ENCODE measurements around the gene UBASH3B. TPM values are rescaled to one million over a fixed set of nuclear protein-coding genes. Genes with fewer than 3 reads are reported as not detected.

Gene UBASH3B
- total and polyA plus RNA-seq, 2 of the 13 experiments (the other 11 are each of a cell fraction or from before 2014, with no cell fraction given): 4.4 to 7.6 TPM

DNA sequence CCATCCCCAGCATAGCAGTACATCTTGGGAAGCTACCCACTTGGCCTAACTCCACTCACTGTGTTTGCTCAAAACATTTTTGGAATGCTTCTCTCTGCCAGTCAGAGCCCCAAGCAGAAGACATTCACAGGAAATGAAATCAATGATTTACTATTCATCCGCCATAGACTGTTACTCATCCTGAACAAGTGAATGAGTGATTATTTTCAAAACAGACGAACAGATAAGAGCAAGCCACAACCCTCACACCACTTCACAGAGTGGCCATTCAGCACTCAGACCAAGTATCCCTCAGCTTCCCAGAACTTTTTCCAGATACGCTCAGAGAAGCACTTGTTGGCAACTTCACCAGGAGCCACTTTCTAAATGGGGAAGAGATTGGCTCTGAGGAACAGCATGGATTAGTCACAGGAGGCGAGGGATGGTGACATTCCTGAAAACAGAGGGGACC is 13.0 kb upstream of the UBASH3B start:
- FAIRE-seq (peak; percentile 84), ATAC-seq (peak; percentile 98), DNase-seq (ENCODE audit: low spot score) (peak; percentile 94)
- H3K4me2 ChIP-seq (ENCODE audit: low read depth, low read length): peak overlapping the region; percentile 62
- H3K36me3 ChIP-seq (replicated peaks in 1 of 2; ENCODE audit: control insufficient read depth in 1 of 2, insufficient read depth in 2 of 2, low read length in 2 of 2): no peaks in the 10 kb centered on the region
- BruUV-seq (replicated peaks): no TSS peak
- WGBS (ENCODE audit: low lambda C conversion rate): 2% methylated on average over 4 of the region's 4 CpGs
- in situ Hi-C loops (cut with HindIII; ENCODE audit: extremely low pct_ligation_motif_present, low pct_unique_long_range_greater_than_20kb): no loop called here
- no peaks in the 10 kb centered on the region for H4K20me1 ChIP-seq (ENCODE audit: insufficient read depth, low read length)
- intact Hi-C loops (cut with micrococcal nuclease; ENCODE audit: unreplicated experiment): loop anchor here (2.0 to 5.0 kb wide), 2 partner anchors 64 to 420 kb away; partner anchors contain the start of gene HSPA8
- no peaks in the 10 kb centered on the region for H3K79me2 ChIP-seq (ENCODE audit: insufficient read depth, low read length)
- H3K27me3 ChIP-seq (ENCODE audit: control insufficient read depth in 1 of 2, insufficient read depth in 2 of 2, low read length in 2 of 2): no peaks in the 10 kb centered on the region
- peak overlapping the region; percentile 35 for H3K9ac ChIP-seq (ENCODE audit: insufficient read depth, low read depth, low read length)
- ChIA-PET CTCF (ENCODE audit: low intra/inter-chr PET ratio, low total read pairs) (interaction anchor here (1.1 kb wide), 1 partner anchor 14 kb away, joined by 3 read pairs; no protein-coding TSS in a partner anchor), POLR2A (interaction anchor here (1.0 to 1.7 kb wide), 4 partner anchors 11 to 79 kb away, joined by 4 to 18 read pairs (median 8); partner anchors contain the start of gene UBASH3B)
- peaks cover 34% of the 10 kb centered on the region for H3K4me1 ChIP-seq (ENCODE audit: insufficient read depth, low read length)
- peak overlapping the region; percentile 60 for H3K27ac ChIP-seq (ENCODE audit: extremely low read length, insufficient read depth, low read length)
- H3K9me3 ChIP-seq (ENCODE audit: low read length): no peaks in the 10 kb centered on the region
- H2AFZ ChIP-seq (ENCODE audit: low read length): no peak overlapping the region
- peak overlapping the region in 1 of 3 experiments; percentile 22; a peak in 1 of 6 replicates for H3K4me3 ChIP-seq (replicated peaks in 1 of 3; ENCODE audit: insufficient read depth in 1 of 3, low read depth in 2 of 3, low read length in 3 of 3)
- TF ChIP-seq SOX13 (IDR thresholded peaks at IDR 0.05) (no peak), SOX13 (CRISPR knock-in tag; conservative IDR thresholded peaks at IDR 0.05 in 1 of 2, IDR thresholded peaks at IDR 0.05 in 1 of 2) (peak in 1 of 2 experiments; percentile 70; a peak in 1 of 4 replicates), KLF16 (CRISPR knock-in tag; IDR thresholded peaks at IDR 0.05) (peak in 1 of 2 experiments; percentile 32; a peak in 1 of 4 replicates), ZNF3 (CRISPR knock-in tag; IDR thresholded peaks at IDR 0.05) (peak; percentile 96), ATF3 (CRISPR knock-in tag; IDR thresholded peaks at IDR 0.05) (peak; percentile 77), DPF2 (CRISPR knock-in tag; IDR thresholded peaks at IDR 0.05; ENCODE audit: borderline replicate concordance, low read depth) (peak; percentile 64; the same call in 1 of the 2 replicates), ARNTL (CRISPR knock-in tag; IDR thresholded peaks at IDR 0.05) (no peak), FOSL1 (CRISPR knock-in tag; IDR thresholded peaks at IDR 0.05; ENCODE audit: borderline replicate concordance) (peak; percentile 11; the same call in 1 of the 2 replicates), NFIC (IDR thresholded peaks at IDR 0.05; ENCODE audit: low read length) (peak; percentile 66), TEAD3 (CRISPR knock-in tag; optimal IDR thresholded peaks at IDR 0.05; ENCODE audit: borderline replicate concordance) (peak; percentile 99), RXRB (CRISPR knock-in tag; IDR thresholded peaks at IDR 0.05; ENCODE audit: borderline replicate concordance) (peak; percentile 46; the same call in 1 of the 2 replicates), ISL2 (CRISPR knock-in tag; IDR thresholded peaks at IDR 0.05) (0 out of 2 replicates have a peak, but pooled peaks have one; percentile 44)
- TF ChIP-seq, protein P1, sequence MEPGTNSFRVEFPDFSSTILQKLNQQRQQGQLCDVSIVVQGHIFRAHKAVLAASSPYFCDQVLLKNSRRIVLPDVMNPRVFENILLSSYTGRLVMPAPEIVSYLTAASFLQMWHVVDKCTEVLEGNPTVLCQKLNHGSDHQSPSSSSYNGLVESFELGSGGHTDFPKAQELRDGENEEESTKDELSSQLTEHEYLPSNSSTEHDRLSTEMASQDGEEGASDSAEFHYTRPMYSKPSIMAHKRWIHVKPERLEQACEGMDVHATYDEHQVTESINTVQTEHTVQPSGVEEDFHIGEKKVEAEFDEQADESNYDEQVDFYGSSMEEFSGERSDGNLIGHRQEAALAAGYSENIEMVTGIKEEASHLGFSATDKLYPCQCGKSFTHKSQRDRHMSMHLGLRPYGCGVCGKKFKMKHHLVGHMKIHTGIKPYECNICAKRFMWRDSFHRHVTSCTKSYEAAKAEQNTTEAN (CRISPR knock-in tag; conservative IDR thresholded peaks at IDR 0.05): no peak
- TF ChIP-seq, protein P2, sequence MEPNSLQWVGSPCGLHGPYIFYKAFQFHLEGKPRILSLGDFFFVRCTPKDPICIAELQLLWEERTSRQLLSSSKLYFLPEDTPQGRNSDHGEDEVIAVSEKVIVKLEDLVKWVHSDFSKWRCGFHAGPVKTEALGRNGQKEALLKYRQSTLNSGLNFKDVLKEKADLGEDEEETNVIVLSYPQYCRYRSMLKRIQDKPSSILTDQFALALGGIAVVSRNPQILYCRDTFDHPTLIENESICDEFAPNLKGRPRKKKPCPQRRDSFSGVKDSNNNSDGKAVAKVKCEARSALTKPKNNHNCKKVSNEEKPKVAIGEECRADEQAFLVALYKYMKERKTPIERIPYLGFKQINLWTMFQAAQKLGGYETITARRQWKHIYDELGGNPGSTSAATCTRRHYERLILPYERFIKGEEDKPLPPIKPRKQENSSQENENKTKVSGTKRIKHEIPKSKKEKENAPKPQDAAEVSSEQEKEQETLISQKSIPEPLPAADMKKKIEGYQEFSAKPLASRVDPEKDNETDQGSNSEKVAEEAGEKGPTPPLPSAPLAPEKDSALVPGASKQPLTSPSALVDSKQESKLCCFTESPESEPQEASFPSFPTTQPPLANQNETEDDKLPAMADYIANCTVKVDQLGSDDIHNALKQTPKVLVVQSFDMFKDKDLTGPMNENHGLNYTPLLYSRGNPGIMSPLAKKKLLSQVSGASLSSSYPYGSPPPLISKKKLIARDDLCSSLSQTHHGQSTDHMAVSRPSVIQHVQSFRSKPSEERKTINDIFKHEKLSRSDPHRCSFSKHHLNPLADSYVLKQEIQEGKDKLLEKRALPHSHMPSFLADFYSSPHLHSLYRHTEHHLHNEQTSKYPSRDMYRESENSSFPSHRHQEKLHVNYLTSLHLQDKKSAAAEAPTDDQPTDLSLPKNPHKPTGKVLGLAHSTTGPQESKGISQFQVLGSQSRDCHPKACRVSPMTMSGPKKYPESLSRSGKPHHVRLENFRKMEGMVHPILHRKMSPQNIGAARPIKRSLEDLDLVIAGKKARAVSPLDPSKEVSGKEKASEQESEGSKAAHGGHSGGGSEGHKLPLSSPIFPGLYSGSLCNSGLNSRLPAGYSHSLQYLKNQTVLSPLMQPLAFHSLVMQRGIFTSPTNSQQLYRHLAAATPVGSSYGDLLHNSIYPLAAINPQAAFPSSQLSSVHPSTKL (CRISPR knock-in tag; IDR thresholded peaks at IDR 0.05): peak; percentile 79
- TF ChIP-seq, protein P3, sequence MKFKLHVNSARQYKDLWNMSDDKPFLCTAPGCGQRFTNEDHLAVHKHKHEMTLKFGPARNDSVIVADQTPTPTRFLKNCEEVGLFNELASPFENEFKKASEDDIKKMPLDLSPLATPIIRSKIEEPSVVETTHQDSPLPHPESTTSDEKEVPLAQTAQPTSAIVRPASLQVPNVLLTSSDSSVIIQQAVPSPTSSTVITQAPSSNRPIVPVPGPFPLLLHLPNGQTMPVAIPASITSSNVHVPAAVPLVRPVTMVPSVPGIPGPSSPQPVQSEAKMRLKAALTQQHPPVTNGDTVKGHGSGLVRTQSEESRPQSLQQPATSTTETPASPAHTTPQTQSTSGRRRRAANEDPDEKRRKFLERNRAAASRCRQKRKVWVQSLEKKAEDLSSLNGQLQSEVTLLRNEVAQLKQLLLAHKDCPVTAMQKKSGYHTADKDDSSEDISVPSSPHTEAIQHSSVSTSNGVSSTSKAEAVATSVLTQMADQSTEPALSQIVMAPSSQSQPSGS (CRISPR knock-in tag; IDR thresholded peaks at IDR 0.05): no peak

Data from HepG2 (cell line).